Measurements from ENCODE around the gene USP3.

- no peak for TF ChIP-seq CTCF (IDR thresholded peaks at IDR 0.05)
- TF ChIP-seq POLR2A (IDR thresholded peaks at IDR 0.05), result no peak
Measured at GRCh38 chr15:63623232-63623969, 119.0 kb downstream of the USP3 start.
